HG03432 (cell line): ENCODE data around the gene ZBTB4.
"Not testable (repeated sequence)": the region's sequence is repeated elsewhere in the genome, so short reads cannot be mapped to it uniquely, and the experiment has no call there.

Source experiments
- ATAC-seq: cut with Tn5 transposase; IDR thresholded peaks from one replicate; pipeline ENCODE4 v1.9.1; 2021; ENCODE audit warnings: mild to moderate bottlenecking, moderate library complexity; ENCODE audit not compliant: unreplicated experiment

Gene ZBTB4

DNA sequence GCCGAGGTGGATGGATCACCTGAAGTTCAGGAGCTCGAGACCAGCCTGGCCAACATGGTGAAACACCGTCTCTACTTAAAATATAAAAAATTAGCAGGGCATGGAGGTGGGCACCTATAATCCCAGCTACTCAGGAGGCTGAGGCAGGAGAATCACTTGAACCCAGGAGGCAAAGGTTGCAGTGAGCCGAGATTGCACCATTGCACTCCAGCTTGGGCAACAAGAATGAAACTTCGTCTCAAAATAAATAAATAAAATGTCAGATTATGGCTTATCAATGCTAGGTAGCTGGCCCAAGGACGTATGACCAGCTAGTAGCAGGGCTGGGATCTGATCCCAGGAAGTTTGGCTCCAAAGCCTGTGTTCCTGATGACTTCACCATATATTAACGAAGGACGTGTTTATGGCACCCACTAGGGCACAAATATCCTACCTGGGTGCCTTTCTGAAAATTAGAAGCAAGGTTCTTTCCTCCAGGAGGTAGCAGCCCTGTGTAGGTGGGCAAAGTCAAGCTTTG is 8.9 kb downstream of the ZBTB4 start:
- not testable (repeated sequence) for ATAC-seq

DNA sequence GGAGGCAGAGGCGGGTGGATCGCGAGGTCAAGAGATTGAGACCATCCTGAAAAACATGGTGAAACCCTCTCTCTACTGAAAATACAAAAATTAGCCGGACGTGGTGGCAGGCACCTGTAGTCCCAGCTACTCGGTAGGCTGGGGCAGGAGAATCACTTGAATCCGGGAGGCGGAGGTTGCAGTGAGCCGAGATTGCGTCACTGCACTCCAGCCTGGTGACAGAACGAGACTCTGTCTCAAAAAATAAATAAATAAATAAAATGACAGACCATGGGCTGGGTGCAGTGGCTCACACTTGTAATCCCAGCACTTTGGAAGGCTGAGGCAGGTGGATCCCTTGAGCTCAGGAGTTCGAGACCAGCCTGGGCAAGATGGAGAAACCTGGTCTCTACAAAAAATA is 9.6 kb downstream of the ZBTB4 start:
- not testable (repeated sequence) for ATAC-seq

DNA sequence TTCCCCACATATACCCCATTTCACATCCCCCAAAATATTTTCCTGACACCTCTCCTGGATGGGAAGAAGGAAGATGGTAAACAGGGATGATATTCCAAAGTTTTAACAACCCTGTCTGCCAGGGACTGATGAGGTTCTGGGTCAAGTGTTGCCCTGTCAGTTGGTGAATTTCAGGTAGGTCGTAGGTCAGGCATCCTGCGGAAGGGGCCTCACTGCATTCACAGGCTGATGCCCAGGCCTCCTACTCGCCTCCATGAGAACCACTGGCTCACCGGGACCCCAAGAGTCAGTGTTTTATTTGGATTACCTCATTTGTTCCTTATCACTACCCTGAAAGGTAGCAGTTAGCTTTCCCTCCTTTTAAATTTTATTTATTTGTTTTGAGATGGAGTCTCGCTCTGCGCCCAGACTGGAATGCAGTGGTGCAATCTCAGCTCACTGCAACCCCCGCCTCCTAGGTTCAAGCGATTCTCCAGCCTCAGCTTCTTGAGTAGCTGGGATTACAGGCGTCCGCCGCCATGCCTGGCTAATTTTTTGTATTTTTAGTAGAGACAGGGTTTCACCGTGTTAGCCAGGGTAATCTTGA is 10.5 kb downstream of the ZBTB4 start:
- no peak for ATAC-seq

DNA sequence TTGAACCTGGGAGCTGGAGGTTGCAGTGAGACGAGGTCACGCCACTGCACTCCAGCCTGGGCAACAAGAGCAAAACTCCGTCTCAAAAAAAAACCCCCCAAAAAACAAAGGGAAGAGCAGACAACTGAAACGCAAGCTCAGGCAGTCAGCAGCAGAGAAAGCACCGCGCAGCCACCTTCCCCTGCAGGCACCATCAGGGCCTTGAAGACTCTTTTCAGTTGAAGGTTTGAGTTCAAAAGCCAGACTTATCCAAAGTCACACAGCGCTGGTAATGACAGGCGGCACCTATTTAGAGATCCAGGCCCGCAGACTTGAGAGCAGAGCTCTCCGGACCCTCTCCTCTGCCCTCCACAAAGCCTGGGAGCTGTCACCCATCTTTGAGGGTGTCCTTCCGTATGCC is 11.1 kb downstream of the ZBTB4 start:
- ATAC-seq, result no peak

DNA sequence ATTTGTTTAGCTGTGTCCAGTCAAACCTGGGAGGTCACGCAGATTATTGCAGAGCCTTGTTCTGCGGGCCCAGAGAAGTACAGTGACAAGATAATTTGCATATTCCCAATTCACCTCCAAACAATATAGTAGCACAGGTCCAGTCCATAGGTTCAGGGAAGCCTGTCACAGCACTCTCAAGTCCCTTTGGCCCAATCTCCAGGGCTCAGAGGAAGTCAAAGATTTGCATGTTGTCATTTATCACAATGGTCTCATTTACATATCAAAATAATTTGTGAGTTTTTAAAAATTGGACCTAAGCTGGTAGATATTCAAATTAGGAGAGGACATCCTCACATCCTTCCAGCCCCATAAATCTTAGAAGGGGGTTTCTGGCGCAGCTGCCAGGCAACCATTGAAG is 11.9 kb downstream of the ZBTB4 start:
- no peak for ATAC-seq

DNA sequence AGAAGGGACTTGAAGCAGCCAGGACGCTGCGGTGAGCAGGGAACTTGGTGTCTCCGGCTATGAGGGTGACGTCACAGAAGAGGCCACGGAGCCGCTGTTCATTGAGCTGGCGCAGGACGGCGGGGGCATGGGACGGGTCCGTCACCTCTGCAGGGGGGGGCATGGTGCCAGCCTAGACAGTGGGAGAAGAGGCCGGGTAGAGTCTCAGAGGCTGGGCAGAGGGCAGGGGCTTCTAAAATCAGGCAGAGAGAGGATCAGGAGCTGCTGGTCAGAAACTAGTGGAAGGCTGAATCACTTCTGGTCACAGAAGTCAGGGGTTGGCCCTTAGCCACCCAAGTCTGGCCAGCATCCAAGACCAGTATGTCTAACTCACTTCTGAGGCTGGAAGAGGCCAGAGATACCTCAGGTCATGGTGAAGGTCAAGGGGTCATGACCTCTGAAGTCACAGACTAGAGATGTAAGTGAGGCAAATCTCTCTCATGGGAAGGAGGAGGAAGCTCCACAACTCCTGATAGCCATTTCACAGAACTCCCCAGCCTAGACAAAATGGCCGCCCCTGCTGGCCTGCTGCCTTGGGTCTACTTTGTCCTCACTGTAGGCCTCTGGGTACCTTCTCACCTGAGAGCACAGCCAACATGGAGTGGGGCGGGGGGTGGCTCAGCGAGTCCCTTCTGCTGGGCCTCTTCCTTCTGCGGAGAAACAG is 12.6 kb downstream of the ZBTB4 start:
- ATAC-seq, result no peak

DNA sequence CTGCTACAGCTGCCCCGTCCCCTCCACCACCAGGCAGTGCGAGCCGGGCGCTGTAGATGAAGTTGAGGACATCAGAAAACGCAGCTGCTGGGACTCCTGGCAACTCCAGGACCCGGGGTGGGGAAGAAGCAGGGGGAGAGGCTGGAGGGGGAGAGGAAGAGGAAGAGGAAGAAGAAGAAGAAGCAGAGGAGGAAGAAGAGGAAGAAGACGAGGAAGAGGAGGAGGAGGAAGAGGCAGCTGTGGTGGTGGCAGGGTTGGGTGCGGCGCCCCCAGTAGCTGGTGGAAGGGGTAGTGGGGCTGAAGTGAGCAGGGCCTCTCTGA is 13.2 kb downstream of the ZBTB4 start:
- no peak for ATAC-seq

DNA sequence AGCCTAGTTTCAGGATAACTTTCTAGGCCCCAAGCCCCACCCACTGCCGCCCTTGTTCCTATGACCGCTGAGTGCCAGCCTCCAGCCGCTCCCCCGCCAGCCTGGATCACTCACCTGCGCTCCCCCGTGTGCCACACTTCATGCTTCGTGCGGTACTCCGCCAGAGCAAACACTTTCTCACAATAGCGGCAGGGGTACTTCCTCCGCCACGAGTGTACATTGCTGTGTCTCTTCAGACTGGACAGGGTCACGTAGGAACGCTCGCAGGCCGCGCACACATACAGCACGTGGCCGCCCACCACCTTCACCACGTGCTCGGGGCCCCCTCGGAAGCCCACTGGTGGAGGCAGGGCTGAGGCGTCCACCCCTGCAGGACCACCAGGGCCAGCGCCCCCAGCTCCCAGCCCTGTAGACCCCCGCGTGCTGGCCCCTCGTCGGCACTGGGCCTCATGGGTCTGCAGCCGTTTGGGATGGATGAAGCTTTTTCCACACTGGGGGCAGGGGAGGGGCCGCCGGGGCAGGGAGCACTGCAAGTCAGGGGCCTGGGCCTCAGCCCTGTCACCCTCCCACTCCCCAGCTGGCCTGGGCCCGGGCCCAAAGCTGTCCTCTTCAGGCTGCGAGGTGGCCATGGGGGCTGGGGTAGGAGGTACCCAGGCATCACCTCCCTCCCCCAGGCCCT is 13.7 kb downstream of the ZBTB4 start:
- no peak for ATAC-seq

DNA sequence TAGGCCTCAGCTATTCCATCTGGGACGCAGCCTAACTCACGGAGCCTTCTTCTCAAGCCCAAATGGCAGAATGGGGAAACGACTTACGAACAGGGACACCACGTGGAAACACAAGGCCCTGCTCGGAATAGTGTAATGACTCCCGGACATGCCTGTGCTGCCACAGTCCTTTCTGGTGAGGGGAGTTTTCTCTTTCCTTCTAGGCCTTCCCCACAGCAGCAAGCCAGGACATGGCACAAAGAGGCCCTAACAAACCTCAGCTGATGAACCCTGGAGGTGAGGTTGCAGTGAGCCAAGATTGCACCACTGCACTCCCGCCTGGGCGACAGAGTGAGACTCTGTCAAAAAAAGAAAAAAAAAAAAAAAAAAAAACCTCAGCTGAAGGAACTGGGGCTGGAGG is 15.3 kb downstream of the ZBTB4 start:
- ATAC-seq, result no peak

DNA sequence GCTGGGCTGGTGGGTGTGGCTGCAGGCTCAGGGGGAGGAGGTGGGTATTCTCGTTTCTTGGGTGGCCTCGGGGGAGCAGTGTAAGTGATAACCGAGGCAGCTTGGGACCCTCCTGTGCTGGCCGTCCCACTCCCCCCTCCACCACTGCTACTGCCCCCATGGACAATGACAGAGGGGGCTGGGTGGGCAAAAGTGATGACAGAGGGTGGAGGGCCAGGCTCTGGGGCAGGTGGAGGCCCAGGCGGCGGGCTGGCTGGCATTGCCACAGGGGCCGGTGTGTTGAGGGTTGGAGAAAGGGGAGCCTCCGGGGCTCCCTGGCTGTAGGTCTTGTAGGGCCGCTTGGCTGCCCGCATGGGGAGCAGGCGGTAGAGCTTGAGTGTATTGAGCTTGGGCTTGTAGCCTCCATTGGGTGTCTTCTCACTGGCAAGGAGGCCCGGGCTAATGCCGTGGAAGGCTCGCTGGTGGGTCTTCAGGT is 16.0 kb downstream of the ZBTB4 start:
- no peak for ATAC-seq

DNA sequence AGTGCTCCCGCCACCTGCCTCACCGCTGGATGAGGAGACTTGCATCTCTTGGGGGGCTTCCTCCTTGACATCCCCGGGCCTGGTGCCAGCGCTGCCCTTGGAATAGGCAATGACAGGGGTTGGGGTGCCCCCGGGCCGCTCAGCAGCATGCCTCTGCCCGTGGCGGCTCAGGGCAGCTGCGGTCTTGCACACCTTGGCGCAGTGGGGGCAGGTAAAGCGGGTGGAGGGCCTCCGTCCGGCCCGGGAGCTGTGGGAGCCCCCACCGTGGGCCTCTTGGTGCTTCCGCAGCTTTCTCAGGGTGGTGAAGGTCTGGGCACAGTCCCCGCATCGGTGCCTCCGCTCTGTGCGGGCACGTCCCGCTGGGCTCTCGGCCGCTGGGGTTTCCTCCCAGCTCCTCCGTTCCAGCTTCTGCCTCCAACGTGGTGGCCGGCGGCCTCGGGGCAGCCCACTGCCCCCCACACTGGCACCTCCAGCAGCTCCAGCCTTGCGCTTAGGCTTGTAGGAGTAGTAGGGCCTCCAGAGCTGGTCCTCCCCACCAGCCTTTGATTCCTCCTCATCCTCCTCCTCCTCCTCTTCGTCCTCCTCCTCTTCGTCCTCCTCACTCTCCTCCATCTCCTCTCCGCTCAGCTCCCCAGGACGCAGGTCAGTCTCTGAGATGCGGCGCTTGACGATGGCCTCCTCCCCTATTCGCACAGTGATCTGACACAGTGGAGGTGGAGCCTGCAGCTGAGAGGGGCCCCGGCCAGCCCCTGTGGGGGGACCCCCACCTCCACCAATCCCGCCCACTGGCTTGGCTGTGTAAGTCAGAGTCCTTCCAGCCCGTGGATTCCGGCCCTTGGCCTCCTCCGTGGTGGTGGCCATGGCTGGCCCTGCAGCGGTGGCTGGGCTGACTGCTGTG is 16.7 kb downstream of the ZBTB4 start:
- ATAC-seq, result no peak

DNA sequence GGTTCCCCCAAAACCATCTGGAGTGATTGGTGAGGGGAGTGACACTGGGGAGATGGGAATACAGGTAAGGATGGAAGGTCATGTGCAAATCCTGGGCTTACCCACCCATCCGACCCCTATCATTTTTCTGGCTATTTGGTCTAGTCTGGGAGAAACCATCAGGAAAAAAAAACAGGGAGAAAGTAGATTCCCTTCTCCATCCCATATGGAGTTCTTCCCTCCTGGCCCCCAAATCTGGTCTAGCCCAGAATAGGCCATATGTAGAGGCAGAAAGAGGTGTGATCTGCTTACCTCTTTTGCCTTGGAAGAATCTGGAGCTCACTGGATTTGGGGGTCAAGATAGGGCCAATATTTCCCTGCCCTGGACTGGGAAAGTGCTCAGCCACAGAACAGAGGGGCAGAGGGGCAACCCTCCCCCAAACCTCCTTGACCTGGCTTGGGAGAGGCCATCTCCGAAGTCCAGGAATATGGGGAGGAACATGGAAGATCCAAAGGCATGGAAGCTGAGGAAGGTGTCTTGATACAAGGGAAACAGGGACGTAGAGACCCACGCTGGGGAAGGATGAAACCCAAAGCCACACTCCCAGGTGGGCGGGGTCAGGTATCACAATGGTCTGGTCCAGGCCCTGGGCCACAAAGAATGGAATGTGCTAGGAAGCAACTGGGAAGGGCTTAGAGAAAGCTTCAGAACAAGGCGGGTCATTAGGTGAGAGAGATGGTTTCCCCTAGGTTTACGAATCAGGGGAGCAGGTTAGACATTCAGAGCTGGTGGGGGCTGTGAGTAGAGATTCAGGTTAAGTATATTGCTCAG is 18.4 kb downstream of the ZBTB4 start:
- no peak for ATAC-seq

DNA sequence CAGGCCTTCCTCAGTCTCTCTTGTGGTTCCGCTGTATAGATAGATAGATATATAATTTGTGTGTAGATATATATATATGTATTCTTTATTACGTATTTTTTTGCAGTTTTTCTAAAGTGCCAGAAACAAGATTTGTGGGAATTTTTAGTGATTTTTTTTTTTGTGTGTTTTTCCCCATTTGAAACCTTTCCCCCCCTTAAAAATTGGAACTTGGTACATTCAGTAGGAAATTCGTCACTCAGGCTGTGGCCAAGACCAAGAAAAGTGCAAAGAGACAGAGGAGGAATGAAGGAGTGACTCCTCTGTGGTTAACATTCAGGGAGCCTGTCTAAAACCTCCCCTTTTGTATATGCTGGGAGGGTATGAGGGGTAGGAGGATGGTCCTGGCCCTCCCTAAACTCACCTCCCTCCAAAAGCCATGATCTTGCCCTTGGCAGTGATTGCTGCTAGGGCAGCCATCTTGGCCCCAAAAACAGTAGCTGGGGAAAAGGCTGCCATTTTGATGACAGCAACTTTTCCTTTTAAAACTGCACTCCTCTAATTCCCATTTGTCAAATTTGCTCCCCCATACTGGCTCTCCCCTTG is 19.4 kb downstream of the ZBTB4 start:
- ATAC-seq, result no peak

DNA sequence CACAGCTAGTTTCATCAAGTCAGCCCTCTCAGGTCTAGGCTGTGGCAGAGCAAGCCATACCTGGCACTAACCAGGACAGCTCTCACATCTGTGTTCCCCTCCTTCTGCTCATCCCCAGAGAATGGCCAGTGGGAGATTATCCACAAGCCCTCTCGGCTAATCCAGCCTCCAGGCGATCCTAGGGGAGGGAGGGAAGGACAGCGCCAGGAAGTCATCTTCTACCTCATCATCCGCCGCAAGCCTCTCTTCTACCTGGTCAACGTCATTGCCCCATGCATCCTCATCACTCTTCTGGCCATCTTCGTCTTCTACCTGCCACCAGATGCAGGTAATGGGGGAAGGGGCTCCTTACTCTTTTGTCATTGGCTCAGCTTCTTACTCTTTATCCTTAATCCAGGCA is 31.0 kb downstream of the ZBTB4 start:
- ATAC-seq, result no peak

DNA sequence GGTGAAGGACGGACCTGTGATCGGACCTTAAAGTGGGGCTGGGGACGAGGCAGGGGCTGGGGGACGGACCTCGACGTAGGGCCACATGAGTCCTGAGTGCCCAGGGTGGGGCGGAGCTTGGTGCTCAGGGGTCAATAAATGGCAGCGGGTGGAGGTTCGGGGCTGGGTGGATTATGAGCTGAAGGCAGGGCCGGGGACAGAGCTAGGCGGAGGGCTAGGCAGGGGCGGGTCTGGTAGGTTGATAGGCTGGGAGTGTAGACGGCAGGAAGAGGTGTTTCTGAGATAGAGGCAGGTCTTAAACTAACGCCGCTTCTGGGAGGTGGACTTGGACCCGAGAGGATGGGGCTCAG is 33.8 kb downstream of the ZBTB4 start:
- no peak for ATAC-seq

DNA sequence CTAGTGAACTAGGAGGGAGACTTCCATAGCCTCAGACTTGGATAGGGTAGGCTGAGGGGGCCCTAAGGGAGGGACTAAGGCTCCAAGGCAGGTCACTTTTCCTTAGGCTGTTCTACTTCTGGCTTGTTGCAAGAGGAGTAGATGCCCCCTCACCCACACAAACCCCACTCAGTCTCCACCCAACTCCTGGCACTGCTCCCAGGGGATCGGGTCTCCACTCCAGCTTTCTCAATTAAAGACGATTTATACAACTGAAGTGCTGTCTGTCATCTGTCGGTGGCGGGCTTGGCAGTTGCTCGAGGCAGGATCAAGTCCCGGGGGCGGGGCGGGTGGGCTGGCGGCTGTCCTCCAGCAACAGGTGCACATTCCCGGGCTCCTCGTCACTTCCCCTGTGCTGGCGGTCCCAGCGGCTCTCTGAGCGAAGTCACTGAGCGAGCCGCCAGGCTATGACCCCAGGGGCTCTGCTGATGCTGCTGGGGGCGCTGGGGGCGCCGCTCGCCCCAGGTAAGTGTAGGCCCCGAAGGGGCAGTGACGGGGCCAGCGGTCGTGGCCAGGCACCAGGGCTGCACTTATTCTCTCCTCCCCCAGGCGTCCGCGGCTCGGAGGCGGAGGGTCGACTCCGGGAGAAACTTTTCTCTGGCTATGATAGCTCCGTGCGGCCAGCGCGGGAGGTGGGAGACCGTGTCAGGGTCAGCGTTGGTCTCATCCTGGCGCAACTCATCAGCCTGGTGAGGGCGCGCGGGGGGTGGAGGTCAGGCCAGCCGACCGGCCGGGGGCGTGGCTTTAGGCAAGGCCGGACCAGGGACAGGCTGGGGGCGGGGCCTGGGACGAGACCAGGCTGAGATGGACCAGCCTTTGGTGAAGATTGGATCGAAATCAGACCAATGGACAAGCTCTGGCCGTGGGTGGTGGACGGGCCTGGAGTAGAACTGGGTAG is 34.5 kb downstream of the ZBTB4 start, which contains the start of gene CHRNB1:
Gene CHRNB1, plus strand, starts transcription at position 380 of the 937 bp plus-strand sequence. Its CDS starts 67 bp downstream, at position 447.
- ATAC-seq, result no peak

DNA sequence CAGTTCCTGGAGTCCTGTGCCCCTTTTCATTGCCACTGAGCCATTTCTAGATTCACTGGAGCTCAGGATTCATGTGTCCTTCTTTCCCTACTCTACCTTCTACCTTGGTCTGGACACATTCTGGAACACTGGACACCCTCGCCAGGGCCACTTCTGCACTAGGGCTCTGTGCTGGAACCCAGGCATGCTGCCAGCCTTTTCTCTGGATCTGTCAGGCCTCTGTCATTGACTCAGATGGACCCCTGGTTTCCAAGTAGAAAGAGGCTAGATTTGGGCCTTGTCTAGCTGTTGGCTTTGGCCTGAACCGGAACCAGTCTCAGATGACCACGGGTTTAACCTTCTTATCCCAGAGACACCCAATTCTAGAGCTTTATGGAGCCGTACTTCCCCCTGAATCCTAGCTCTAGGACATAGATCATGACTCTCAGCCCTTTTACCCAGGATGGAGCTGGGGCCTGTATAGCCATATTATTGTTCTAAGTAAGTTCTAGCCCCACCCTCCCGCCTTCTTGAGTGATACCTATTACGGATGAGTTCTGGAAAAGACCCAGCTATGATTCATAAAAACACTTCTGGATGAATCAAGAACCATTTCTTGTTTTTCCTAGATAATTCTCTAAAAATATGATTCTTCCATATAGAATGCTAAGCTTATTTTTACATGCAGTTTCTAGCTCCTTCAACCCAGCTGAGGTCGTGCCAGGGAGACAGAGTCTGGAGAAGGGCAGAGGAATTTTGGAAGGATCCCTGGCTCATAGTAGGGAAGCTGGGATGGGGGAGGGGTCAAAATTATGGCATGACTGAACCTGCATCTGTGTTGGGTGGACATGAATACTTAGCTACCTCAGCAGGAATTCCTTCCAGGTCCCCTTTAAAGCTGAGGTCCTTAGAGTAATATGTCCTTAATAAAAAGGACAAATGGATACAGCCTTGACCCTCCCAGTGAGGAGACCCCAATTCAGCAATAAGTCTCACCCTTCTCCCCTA is 35.6 kb downstream of the ZBTB4 start:
- no peak for ATAC-seq

DNA sequence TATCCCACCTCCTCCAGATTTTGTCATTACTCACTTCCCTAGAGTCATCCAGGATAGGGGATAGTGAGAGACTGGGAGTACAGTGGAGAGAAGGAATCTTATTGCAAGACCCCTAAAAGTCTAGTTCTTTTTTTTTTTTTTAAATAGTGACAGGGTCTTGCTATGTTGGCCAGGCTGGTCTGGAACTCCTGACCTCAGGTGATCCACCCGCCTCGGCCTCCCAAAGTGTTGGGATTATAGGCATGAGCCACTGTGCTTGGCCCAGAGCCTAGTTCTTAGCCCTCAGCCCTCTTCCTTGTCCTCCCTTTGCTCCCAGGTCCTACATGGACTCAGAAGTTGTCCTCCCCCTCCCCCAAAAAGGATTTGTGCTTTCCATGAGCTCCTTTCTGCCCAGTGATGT is 37.3 kb downstream of the ZBTB4 start:
- ATAC-seq, result no peak
